Colon (tissue), 2 donors: ENCODE results near the gene FAT2.

Experiments used
- FAIRE-seq: peaks from 2 replicates; lab custom pipeline; 2012; peaks lifted over from hg19 to GRCh38; lab: Jason Lieb, UNC
- donor health status: control.
- donor health status: control.

Gene FAT2, protein sequence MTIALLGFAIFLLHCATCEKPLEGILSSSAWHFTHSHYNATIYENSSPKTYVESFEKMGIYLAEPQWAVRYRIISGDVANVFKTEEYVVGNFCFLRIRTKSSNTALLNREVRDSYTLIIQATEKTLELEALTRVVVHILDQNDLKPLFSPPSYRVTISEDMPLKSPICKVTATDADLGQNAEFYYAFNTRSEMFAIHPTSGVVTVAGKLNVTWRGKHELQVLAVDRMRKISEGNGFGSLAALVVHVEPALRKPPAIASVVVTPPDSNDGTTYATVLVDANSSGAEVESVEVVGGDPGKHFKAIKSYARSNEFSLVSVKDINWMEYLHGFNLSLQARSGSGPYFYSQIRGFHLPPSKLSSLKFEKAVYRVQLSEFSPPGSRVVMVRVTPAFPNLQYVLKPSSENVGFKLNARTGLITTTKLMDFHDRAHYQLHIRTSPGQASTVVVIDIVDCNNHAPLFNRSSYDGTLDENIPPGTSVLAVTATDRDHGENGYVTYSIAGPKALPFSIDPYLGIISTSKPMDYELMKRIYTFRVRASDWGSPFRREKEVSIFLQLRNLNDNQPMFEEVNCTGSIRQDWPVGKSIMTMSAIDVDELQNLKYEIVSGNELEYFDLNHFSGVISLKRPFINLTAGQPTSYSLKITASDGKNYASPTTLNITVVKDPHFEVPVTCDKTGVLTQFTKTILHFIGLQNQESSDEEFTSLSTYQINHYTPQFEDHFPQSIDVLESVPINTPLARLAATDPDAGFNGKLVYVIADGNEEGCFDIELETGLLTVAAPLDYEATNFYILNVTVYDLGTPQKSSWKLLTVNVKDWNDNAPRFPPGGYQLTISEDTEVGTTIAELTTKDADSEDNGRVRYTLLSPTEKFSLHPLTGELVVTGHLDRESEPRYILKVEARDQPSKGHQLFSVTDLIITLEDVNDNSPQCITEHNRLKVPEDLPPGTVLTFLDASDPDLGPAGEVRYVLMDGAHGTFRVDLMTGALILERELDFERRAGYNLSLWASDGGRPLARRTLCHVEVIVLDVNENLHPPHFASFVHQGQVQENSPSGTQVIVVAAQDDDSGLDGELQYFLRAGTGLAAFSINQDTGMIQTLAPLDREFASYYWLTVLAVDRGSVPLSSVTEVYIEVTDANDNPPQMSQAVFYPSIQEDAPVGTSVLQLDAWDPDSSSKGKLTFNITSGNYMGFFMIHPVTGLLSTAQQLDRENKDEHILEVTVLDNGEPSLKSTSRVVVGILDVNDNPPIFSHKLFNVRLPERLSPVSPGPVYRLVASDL (N-terminal part only)

DNA sequence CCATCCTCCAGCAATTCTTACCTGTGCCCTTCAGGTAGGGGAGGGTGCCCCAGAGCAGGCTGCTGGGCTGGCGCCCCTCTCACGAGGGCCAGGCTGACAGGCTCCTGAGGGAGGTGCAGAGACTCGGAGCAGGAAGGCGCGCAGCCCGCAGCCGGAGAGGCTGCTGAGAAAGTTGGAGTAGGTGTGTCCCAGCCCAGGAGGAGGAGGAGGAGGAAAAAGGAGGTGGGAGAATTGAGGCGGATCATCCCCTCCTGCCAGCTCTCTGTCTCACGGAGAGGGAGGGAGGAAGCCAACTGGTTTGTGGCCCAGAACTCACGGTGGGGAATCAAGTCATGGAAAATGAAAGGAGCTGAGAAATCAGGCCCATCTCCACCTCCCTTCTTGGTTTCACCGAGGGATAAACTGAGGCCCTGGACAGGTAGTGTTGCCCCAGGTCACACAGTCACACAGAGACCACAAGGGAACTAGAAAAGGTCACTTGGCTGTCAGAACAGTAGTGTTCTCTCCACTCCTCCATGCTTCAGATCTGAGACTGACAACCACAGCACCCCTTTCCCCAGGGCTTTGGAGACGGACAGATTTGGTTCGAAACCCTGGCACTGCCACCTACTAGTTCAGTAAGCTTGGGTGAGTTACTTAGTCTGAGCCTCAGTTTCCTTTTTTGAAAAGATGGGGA, at the start of gene FAT2:
Gene FAT2, minus strand, starts transcription at position 188 of the 676 bp plus-strand sequence. CDS start 22,400 bp downstream, outside the sequence.
- no peak for FAIRE-seq

DNA sequence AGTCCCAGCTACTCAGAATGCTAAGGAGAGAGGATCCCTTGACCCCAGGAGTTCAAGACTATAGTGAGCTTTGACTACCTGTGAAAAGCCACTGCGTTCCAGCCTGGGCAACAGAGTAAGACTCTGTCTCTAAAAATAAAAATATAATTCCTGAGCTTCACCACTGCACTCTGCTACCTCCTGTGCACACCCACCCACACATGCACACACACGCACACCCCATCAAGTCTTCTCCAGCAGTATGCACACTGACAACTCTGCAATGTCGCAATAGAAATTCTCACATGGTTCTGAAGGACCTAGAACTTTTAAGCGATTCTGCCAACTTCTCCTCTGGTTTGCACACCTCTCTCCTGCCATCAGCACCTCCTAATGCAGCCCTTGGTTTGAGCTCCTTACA, 47.5 kb upstream of the FAT2 start:
- no peak for FAIRE-seq

DNA sequence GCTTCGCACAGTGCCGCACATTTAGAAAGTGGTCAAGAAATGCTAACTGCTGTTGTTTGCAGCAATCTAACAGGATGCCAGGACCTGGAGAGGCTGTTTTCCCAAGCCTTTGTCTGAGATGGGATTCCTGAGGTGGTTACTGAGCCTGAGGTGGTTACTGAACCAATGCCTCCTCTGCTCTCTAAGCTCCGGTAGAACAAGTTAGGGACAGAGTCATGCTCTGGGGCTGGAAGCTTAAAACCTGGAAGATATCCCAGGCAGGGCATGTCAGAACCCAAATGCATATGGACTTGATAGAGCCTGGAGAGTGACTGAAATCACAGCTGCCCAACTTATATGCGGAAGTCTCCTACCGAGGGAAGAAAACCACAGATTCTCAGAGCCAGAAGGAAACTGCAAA, 46.5 kb upstream of the FAT2 start:
- FAIRE-seq, result no peak

DNA sequence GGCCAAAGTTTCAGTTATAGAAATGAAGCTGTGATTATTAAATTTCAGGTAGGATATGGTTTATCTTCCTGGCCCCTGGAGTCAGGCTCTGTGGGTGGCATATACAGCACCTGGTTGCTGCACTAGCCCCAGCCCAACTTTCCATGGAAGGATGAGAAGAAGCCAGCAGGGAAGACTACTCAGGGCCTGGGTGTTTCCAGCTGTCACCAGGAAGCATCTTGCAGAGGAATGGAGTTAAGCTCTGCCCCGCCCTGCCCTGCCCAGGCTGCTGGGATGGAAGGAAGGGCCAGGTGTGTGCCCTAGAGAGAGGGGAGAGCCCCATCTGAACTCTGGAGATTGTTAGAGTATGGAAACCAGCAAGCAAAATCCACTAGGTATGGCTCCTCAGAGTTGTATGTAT, 42.8 kb upstream of the FAT2 start:
- no peak for FAIRE-seq

DNA sequence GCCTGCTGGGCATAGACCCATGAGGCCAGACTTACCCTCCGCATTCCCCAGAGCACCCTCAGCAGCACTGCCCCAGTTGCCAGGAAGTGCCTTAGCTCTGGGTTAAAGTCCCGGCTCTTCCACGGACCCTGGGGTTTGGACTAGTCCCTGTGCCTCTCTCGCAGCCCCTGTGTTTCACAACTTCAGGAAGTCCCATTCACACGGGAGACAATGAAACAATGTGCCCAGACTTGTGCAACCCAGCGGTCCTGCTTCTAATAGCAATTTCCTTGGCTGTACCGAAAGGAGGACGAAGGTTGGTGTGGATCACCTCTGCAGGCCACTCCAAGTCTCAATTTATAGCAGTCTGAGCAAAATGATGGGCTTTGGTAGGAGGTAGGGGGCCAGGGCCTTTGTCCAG, 41.8 kb upstream of the FAT2 start:
- FAIRE-seq, result no peak

DNA sequence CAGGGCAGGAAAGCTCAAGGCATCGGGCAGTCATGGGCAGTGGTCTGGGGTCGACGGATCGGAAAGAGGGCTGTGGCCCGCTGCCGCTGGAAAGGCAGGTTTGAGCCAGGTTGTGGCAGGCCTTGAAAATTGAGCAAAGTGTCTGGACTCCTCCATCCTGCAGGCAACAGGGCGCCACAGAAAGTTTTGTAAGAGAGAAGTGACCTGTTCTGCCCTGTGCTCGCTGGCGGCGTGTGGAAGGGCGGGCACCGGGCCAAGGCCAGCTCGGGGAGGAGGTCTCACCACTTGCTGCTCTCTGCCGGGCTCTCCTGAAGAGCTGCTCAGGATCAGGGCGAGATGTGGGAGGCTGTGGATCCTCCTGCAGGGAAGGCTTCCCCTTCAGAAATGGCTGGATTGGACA, 41.4 kb upstream of the FAT2 start:
- FAIRE-seq, result no peak

DNA sequence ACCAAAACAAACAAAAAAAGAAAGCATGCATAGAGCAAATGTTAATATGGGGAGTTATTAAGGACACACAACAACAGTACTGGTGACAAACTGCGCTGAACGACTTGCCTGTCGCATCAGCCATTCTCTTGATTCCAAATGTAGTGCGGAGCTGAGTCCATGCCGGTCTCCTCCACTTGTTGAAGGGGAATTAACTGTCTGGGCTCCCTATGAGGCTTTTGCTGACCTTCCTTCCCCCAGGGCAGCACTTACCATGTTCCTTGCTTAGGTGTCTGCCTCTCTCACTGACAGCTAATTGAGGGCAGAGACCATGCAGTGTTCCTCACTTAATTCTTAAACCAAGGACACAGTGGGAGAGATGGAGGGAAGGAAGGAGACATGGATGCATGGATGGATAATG, 40.8 kb upstream of the FAT2 start:
- no peak for FAIRE-seq

DNA sequence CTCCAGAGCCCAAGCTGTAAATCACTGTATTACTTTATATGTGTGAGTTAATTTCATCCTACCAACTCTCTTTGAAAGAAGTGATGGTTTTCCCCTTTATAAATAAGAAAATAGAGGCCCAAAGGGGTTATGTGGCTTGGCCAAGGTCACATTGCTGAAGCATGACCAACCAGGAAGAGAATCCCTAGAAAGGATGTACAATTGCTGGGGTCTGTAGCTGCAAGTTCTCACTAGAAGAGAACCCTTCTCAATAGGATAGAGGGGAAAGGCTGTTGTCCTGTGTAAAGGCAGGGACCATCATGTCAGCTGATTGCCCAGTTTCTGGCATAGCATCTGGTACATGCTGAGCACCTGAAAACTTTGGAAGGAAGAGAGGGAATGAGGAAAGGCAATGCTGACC, 39.0 kb upstream of the FAT2 start:
- no peak for FAIRE-seq

DNA sequence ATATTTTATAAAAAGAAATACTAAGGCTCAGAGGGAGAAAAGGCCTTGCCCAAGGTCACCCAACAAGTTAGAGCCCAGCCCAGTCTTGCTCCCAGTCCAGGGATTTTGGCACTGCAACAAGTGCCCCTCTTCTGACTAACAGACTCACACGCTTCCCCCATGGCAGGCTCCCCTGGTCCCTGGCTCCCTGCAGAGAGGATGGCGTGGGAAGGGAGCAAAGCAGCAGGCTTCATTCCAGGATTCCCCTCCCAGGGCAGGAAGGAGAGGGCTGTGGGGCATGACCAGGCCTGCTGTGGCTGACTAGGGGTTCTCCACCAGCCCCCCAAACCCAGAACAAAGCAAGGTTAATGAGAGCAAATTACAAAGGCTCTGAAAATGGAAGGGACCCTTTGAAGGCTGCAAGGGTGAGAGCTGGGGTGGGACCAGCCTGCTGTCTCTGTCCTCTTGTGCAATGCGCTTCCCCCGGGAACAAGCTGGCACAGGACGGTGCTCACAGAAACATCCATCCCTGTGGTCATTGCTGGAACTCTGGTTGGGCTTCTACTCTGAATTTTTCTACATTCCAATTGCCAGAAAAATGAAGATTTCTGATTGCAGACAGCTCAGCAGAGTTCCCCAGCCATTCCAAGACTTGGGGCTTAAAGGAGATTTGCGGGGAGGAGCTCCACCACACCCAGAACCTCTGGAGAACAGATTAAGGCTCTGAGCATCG, 37.1 kb upstream of the FAT2 start:
- FAIRE-seq, result no peak

DNA sequence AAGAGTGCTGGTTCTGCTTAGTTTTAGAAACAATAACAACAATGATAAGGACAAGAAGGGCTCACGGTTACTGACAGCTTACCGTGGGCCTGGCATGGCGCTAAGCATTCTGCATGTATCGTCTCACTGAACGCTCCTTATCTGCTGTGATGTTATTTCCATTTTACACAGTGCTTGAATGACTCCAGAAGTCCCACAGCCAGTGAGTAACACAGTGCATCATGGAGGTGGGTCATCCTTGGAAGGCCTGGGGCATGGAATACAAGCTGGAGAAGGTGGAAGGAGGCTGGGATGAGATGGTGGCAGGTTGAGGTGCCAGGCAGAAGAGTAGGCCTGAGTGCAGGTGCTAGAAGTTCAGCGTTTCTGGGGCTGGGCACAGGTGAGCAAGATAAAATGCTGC, 36.5 kb upstream of the FAT2 start:
- no peak for FAIRE-seq

DNA sequence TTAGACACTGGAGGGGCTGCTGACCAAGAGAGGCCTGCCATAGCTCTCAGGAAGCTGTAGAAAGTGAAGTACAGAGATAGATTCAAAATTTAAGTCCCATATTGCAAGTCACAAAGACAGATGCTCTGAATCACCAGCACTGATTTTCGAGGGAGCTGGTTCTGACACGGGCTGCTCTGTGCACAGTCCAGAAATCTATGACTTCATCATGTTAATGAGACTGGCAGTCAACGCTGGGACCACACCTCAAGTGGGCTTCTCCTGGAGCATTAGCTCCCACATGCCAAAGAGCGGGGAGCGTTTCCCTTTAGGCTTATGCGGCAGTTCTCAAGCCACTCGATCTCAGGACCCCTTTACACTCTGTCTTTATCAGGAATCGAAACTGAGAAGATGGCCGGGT, 34.2 kb upstream of the FAT2 start:
- no peak for FAIRE-seq

DNA sequence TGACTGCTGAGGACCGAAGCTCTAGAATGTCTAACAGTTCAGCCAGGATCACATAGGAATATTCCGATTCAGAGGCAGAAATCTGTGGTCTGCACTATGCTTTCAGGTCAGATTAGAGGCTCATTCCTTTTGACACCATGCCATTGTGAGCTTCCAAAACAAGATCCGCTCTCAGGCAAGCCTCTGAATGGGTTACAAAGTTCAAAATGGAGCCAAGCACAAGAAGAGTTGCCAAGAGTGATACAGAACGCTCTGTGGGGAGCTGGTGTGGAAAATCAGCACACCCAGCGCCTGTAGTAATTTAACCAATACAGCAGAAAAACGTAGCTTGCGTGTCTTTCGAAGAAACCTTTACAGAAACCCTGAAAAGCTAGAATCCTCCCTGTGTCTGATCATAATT, 33.3 kb upstream of the FAT2 start:
- FAIRE-seq, result no peak

DNA sequence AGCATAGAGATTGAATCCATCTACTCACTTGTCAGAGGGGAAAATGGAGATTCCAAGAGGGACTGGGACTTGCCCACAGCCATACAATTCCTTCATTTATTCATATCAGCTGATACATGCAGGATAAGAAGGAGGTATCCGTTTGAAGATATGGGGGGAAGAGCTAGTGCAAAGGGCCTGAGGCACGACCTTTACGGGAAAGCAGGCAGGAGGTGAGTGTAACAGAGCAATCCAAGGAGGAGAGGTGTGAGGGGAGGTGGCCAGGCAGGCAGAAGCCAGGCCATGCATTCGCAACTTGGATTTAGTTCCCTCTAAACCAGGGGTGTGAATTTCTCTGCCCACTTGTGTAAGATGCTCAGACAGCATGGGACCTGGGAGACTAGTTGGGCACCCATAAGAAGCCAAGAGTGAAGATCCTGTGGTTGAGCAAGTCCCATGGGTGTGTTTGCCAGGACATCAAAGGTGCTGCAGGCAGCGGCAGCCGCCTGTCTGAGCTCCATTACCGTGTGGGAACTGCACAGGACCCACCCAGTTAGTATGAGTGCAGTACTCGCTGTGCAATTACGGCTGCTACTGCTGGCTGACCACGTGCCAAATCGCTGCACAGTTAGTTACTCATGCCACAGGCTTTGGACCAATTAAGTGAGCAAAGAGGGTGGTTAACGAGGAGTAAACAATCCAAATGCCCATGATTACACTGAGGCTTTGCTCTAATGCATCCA, 31.4 kb upstream of the FAT2 start:
- FAIRE-seq, result no peak

DNA sequence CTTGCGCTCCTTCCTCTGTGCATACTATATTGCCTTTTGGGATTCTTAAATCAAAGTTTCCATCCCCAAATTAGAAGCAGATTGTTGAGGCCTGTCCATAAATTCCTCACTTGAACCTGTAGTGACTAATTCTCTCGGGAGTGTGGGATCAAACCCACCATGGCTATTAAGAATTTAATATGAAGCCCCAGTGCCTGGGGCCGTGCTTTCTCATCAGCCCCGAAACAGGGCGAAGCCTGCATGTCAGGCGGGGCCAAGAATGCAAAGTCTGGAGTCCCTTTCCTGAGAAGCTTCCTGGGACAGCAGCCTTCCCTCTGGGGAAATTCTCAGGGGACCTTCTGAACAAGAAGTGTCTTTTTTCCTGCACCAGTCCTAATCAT, 29.3 kb upstream of the FAT2 start:
- no peak for FAIRE-seq

DNA sequence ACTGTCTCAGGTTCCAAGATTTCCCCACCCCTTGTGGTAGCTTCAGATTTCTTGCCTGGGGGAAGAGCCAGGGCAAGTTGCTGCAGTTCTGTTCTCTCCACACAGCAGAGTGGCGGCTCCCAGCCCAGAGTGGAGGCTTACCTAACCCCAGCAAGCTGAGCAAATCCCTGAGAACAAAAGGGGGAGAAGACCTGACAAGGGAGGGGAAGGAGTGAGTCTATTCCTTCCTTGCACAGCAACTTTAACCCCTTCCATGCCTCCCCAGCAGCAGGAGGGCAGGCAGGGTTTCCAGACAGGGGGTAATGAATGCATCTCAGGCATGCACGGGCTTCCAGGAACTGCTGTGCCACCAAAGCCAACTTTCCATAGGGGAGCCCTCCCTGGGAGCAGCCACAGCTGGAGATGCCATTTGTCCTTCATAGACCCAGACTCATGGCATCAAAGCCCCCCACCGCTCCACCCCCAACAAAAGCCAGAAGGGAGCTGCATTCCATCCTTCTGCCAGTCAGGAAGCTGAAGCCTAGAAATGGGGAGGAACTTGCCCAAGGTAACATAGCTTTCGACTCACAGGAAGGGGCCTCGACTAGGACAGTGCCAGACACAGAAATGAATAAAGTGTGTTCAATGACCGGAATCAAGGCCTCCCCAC, 28.8 kb upstream of the FAT2 start:
- FAIRE-seq, result no peak

DNA sequence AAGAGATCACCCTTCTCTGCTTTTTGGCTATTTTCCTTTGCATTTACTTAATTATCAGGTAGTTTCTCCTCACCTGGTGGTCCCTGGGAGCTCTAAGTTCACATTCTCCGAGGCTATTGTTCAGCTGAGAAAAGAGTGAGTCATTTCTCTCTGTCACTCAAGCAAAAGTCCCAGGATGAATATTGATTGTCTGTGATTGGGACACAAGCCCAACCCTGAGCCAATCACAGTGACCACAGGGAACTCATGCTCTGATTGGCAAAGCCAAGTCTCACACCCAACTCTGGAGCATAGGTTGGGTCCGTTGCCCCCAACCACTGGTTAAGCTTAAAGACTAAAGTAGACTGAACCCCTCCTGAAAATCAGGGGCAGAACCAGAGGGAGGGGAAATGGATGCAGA, 27.8 kb upstream of the FAT2 start:
- no peak for FAIRE-seq

DNA sequence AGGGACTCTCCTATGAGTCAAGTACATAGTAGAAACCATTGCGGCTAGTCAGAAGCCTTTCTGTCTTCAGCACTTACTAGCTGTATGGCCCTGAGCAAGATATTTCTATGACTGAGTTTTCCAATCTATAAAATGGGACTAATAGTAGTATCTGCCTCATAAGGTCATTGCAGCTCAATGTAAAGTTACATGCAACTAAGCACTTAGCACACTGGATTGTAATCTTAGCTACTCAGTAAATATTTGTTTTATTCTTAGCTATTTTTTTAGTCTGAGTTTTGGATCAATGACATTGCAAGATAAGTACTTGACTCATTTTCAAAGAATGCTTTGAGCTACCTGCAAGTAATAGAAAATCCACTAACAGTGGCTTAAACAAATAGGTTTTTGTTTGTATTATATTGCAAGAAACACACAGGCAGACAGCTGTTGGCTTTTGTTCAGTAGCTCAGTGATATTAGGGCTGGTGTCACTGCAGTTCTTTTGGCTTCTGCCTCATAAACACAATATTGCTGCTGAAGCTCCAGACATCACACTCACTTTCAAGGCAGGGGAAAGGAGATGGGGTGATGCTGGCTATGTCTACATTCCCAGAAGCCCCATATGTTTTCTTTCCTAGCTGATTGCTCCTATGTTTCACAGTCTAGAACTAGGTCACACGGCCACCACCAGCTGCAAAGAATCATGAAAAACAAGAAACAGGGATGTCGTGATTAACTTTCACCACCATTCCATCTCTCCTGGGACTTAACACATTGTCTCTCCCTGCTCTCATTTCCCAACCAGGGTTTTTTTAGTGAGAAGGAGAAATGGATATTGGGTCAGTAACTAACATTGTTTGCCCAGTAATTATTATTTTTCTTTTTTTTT, 26.9 kb upstream of the FAT2 start:
- FAIRE-seq, result no peak

DNA sequence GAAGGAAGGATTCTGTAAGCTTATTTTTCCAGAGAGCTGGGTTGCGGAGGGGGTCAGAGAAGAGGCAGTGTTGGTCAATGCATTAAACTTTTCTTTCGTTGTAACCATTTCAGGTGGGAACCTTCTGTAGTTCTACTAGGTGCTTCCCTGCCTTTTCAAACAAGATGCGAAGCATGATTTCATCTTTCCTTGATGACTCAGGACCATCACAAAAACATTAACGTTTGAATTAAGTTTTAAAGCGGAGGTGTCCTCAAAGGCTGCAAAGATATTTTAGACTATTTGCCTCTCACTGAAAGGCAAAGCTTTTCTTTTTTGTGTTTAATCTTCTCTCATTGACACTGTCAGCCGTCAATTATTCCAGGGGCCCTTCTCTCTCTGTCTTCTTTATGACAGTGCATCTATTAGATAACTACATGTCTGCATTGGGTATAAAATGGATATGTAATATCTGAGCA, 26.3 kb upstream of the FAT2 start:
- no peak for FAIRE-seq

DNA sequence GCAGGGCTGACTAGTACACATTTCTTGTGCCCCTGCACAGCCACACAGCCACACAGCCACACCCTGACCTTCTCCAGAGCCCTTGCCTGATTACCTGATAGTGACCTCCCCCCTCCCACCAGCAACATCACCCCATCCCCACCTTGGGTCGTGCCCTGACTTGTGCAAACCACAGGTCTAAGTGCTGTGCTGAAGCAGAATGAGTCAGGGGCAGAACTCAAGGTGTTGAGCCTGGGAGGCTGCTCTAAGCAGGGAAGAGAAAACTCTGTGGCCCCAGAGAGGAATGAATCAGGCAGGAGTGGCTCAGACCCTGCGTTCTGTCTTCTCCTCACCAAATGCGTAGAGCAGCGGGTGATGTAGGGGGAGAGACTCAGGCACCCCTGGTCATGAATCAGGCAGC, 24.3 kb upstream of the FAT2 start:
- no peak for FAIRE-seq
